ENCODE results near the gene HTRA1. TPM values are rescaled to one million over a fixed set of nuclear protein-coding genes. Genes with fewer than 3 reads are reported as not detected.
A peak's percentile ranks its signal among the peaks of the same experiment; 100 is the strongest.

The HTRA1 gene
- total and polyA plus RNA-seq, 9 of the 15 experiments (the other 6 are each of a cell fraction or from before 2014, with no cell fraction given): 0.06 to 0.16 (median 0.13) TPM; not detected in 5

- no peak for TF ChIP-seq ZNF609 (CRISPR knock-in tag; IDR thresholded peaks at IDR 0.05; ENCODE audit: borderline replicate concordance)
Measured at GRCh38 chr10:122445904-122446303, 15.4 kb upstream of the HTRA1 start (continued).

GRCh38 chr10:122446668-122447423 lies 14.5 kb upstream of the HTRA1 start:
- CTCF ChIA-PET (ENCODE audit: low intra/inter-chr PET ratio): no interaction called here
- Histone ChIP-seq H3K9ac (ENCODE audit: insufficient read depth in 1 of 2, low read depth in 2 of 2, low read length in 2 of 2) (no peak overlapping the region), H3K27me3 (ENCODE audit: control insufficient read depth in 2 of 2, insufficient read depth in 2 of 2, low read length in 2 of 2) (no peaks in the 10 kb centered on the region), H3K9me3 (replicated peaks; ENCODE audit: control insufficient read depth, insufficient read depth, low read depth, low read length) (no peaks in the 10 kb centered on the region), H3K36me3 (ENCODE audit: control insufficient read depth, insufficient read depth, low read length) (no peaks in the 10 kb centered on the region), H3K27ac (ENCODE audit: extremely low read depth, low read depth, low read length) (no peak overlapping the region), H3K4me3 (no peak overlapping the region), H3K79me2 (ENCODE audit: control insufficient read depth, insufficient read depth, low read length) (no peaks in the 10 kb centered on the region), H2AFZ (ENCODE audit: low read depth, low read length) (no peak overlapping the region), H3K4me2 (ENCODE audit: insufficient read depth, low read length) (no peak overlapping the region), H4K20me1 (replicated peaks; ENCODE audit: control insufficient read depth, insufficient read depth, low read length) (no peaks in the 10 kb centered on the region), H3K9me1 (ENCODE audit: control insufficient read depth, insufficient read depth, low read length) (no peaks in the 10 kb centered on the region), H3K4me1 (replicated peaks in 1 of 2; ENCODE audit: control insufficient read depth in 2 of 2, insufficient read depth in 2 of 2, low read length in 2 of 2) (no peaks in the 10 kb centered on the region)
- FAIRE-seq: no peak
- DNase-seq (ENCODE audit: extremely low read depth in 1 of 4, low spot score in 3 of 4): peak in 2 of 4 experiments; percentile 2 to 7
- intact Hi-C loops (cut with micrococcal nuclease): no loop called here
- in situ Hi-C loops (cut with MboI): loop anchor here (25.0 kb wide), 1 partner anchor 310 kb away; no protein-coding TSS in a partner anchor
- no TSS peak for BruUV-seq (replicated peaks)
- WGBS (ENCODE audit: insufficient coverage, low coverage, missing lambda C conversion rate): 0% methylated on average over 2 of the region's 2 CpGs
- POLR2A ChIA-PET: interaction anchor here (0.7 to 0.8 kb wide), 2 partner anchors 999 to 1677 kb away, joined by 3 to 4 read pairs; no protein-coding TSS in a partner anchor
- no peak for ATAC-seq
- no peak for TF ChIP-seq ZNF253 (CRISPR knock-in tag; conservative IDR thresholded peaks at IDR 0.05)
- TF ChIP-seq ZNF75A (CRISPR knock-in tag; IDR thresholded peaks at IDR 0.05): no peak
- no peak for TF ChIP-seq GTF2E2 (tag; IDR thresholded peaks at IDR 0.05)
- no peak for TF ChIP-seq CBX3 (IDR thresholded peaks at IDR 0.05; ENCODE audit: borderline replicate concordance in 1 of 2, low read length in 2 of 2)
- TF ChIP-seq CEBPG (CRISPR knock-in tag; IDR thresholded peaks at IDR 0.05): no peak
- no peak for TF ChIP-seq CEBPG (tag; conservative IDR thresholded peaks at IDR 0.05 in 1 of 2, IDR thresholded peaks at IDR 0.05 in 1 of 2)
- TF ChIP-seq TSC22D4 (tag; IDR thresholded peaks at IDR 0.05): no peak
- no peak for TF ChIP-seq ELF2 (CRISPR knock-in tag; IDR thresholded peaks at IDR 0.05)
- TF ChIP-seq LARP7 (IDR thresholded peaks at IDR 0.05): no peak
- TF ChIP-seq PRPF4 (IDR thresholded peaks at IDR 0.05; ENCODE audit: insufficient read depth, low read depth, low read length, poor library complexity, severe bottlenecking): no peak
- TF ChIP-seq PBX2 (CRISPR knock-in tag; IDR thresholded peaks at IDR 0.05; ENCODE audit: low read depth): no peak
- 0 out of 2 replicates have a peak, but pooled peaks have one; percentile 7 for TF ChIP-seq PBX2 (tag; conservative IDR thresholded peaks at IDR 0.05; ENCODE audit: low read depth)

Data from K562 (cell line).